IMR-90 (cell line): Measurements from ENCODE around the gene LINC00237. TPM values are rescaled to one million over a fixed set of nuclear protein-coding genes. Genes with fewer than 3 reads are reported as not detected.

ENCODE experiments used
- ATAC-seq: fragments of 200-7000 bp; cut with Tn5 transposase; 2 replicates; pipeline ENCODE4 v1.9.1; 2020; ENCODE audit warnings: low read depth, mild to moderate bottlenecking, moderate library complexity
- BruUV-seq: library from RNA; stranded (reverse); fragments of 400-500 nt; replicated peaks from 2 replicates; lab custom pipeline; 2021; lab: Mats Ljungman, UMichigan
- CTCF ChIA-PET: fragments of 300-600 bp; formaldehyde crosslinking; extraction: SDS; loops from one replicate; lab custom pipeline; 2021; ENCODE audit warnings: antibody characterized with exemption; lab: Yijun Ruan, JAX
- POLR2A ChIA-PET: fragments of 300-600 bp; sonication (Branson Sonifier 250); formaldehyde crosslinking; loops from one replicate; lab custom pipeline; 2022; ENCODE audit warnings: antibody characterized with exemption; ENCODE audit not compliant: unreplicated experiment; lab: Charles Lee
- DNase-seq: peaks from one replicate; pipeline ENCODE4 v3.0.0; 2013
- H2AFZ ChIP-seq: replicated peaks from 2 replicates; pipeline ENCODE3; 2013; ENCODE audit warnings: low read length, mild to moderate bottlenecking; ENCODE audit not compliant: poor library complexity
- H2AK5ac ChIP-seq: 2 replicates; pipeline ENCODE4 v1.6.1; 2013; ENCODE audit warnings: low read depth, low read length, inconsistent platforms
- H2AK9ac ChIP-seq: replicated peaks from 2 replicates; pipeline ENCODE3; 2013; ENCODE audit warnings: mild to moderate bottlenecking, low read depth, low read length, moderate library complexity; ENCODE audit not compliant: poor library complexity
- H2BK120ac ChIP-seq: 2 replicates; pipeline ENCODE4 v1.6.1; 2013; ENCODE audit warnings: low read depth, low read length, inconsistent platforms
- H2BK15ac ChIP-seq: 3 replicates; pipeline ENCODE4 v1.6.1; 2013; ENCODE audit warnings: low read depth, low read length, inconsistent platforms
- H2BK20ac ChIP-seq: 2 replicates; pipeline ENCODE4 v1.6.1; 2013; ENCODE audit warnings: low read depth, mild to moderate bottlenecking, inconsistent platforms, low read length, moderate library complexity
- H2BK5ac ChIP-seq: 2 replicates; pipeline ENCODE4 v1.6.1; 2013; ENCODE audit warnings: mild to moderate bottlenecking, low read depth, low read length, inconsistent platforms; ENCODE audit not compliant: poor library complexity, severe bottlenecking
- H3K14ac ChIP-seq: replicated peaks from 2 replicates; pipeline ENCODE4 v1.6.1; 2013; ENCODE audit warnings: low read depth, low read length, inconsistent platforms
- H3K18ac ChIP-seq: 2 replicates; pipeline ENCODE4 v1.6.1; 2013; ENCODE audit warnings: low read depth, low read length, control low read depth
- H3K23ac ChIP-seq: 2 replicates; pipeline ENCODE4 v1.6.1; 2013; ENCODE audit warnings: low read depth, low read length, inconsistent platforms
- H3K27ac ChIP-seq: 2 replicates; pipeline ENCODE4 v1.5.1; 2013; ENCODE audit warnings: mild to moderate bottlenecking, control low read depth, low read length; ENCODE audit not compliant: insufficient read depth
- H3K27me3 ChIP-seq: 2 replicates; pipeline ENCODE4 v1.6.1; 2013; ENCODE audit warnings: low read length; ENCODE audit not compliant: control insufficient read depth, insufficient read depth
- H3K36me3 ChIP-seq: 2 replicates; pipeline ENCODE4 v1.6.1; 2013; ENCODE audit warnings: low read length, mixed read lengths; ENCODE audit not compliant: control insufficient read depth, insufficient read depth
- H3K4ac ChIP-seq: 2 replicates; pipeline ENCODE4 v1.6.1; 2013; ENCODE audit warnings: low read depth, low read length, inconsistent platforms
- H3K4me1 ChIP-seq: 2 replicates; pipeline ENCODE4 v1.6.1; 2013; ENCODE audit warnings: low read length, mixed read lengths; ENCODE audit not compliant: control insufficient read depth, insufficient read depth
- H3K4me2 ChIP-seq: 2 replicates; pipeline ENCODE4 v1.6.1; 2013; ENCODE audit warnings: low read depth, mild to moderate bottlenecking, control low read depth, low read length, moderate library complexity
- H3K4me3 ChIP-seq: 2 replicates; pipeline ENCODE4 v1.5.1; 2013; ENCODE audit warnings: low read depth, mild to moderate bottlenecking, control low read depth, low read length, moderate library complexity; ENCODE audit not compliant: insufficient read depth
- H3K56ac ChIP-seq: 2 replicates; pipeline ENCODE4 v1.6.1; 2013; ENCODE audit warnings: low read length, inconsistent platforms; ENCODE audit not compliant: insufficient read depth; ENCODE audit errors: extremely low read depth
- H3K79me1 ChIP-seq, 2 experiments: 2 replicates each; pipeline ENCODE4 v1.6.1; 2013; ENCODE audit warnings: low read length in 2 of 2, inconsistent platforms in 1 of 2, low read depth in 1 of 2
- H3K9ac ChIP-seq: 2 replicates; pipeline ENCODE4 v1.6.1; 2013; ENCODE audit warnings: low read depth, low read length, control low read depth
- H3K9me1 ChIP-seq: 2 replicates; pipeline ENCODE4 v1.6.1; 2013; ENCODE audit warnings: low read length, inconsistent platforms; ENCODE audit not compliant: insufficient read depth
- H3K9me3 ChIP-seq: 2 replicates; pipeline ENCODE4 v1.6.1; 2013; ENCODE audit warnings: low read length; ENCODE audit not compliant: control insufficient read depth, insufficient read depth
- H4K20me1 ChIP-seq: 2 replicates; pipeline ENCODE4 v1.6.1; 2013; ENCODE audit warnings: low read length, inconsistent platforms; ENCODE audit not compliant: insufficient read depth
- H4K5ac ChIP-seq: 2 replicates; pipeline ENCODE4 v1.6.1; 2013; ENCODE audit warnings: mild to moderate bottlenecking, low read depth, low read length, control low read depth
- H4K8ac ChIP-seq, 2 experiments: 2 replicates each; pipeline ENCODE4 v1.6.1; 2013; ENCODE audit warnings: low read depth in 2 of 2, low read length in 2 of 2, control low read depth in 1 of 2, inconsistent platforms in 1 of 2
- H4K91ac ChIP-seq: 2 replicates; pipeline ENCODE4 v1.6.1; 2013; ENCODE audit warnings: low read depth, low read length, inconsistent platforms; ENCODE audit not compliant: insufficient read depth
- BHLHE40 ChIP-seq: fragments of 150-350 bp; IDR thresholded peaks from 2 replicates; pipeline ENCODE4 v1.6.1; 2016; ENCODE audit warnings: mild to moderate bottlenecking, low read depth, low read length
- CEBPB ChIP-seq: IDR thresholded peaks from 2 replicates; pipeline ENCODE4 v1.6.1; 2012; ENCODE audit warnings: low read depth, low read length, improper control_type of control experiment
- CHD1 ChIP-seq: IDR thresholded peaks from 2 replicates; pipeline ENCODE4 v1.6.1; 2012; ENCODE audit warnings: low read depth, low read length, improper control_type of control experiment
- FOS ChIP-seq: fragments of 150-350 bp; IDR thresholded peaks from 2 replicates; pipeline ENCODE4 v1.6.1; 2016; ENCODE audit warnings: low read depth, low read length
- MAZ ChIP-seq: IDR thresholded peaks from 2 replicates; pipeline ENCODE4 v1.6.1; 2012; ENCODE audit warnings: low read depth, mild to moderate bottlenecking, low read length, improper control_type of control experiment, moderate library complexity, borderline replicate concordance
- MXI1 ChIP-seq: IDR thresholded peaks from 2 replicates; pipeline ENCODE4 v1.6.1; 2012; ENCODE audit warnings: low read depth, mild to moderate bottlenecking, low read length, moderate library complexity, borderline replicate concordance
- POLR2A ChIP-seq: IDR thresholded peaks from 2 replicates; pipeline ENCODE4 v1.6.1; 2012; ENCODE audit warnings: mild to moderate bottlenecking, low read depth, low read length
- RCOR1 ChIP-seq: IDR thresholded peaks from 2 replicates; pipeline ENCODE4 v1.6.1; 2012; ENCODE audit warnings: mild to moderate bottlenecking, low read length, improper control_type of control experiment; ENCODE audit not compliant: insufficient replicate concordance
- RFX5 ChIP-seq: IDR thresholded peaks from 2 replicates; pipeline ENCODE4 v1.8.0; 2012; ENCODE audit warnings: low read depth, mild to moderate bottlenecking, low read length, moderate library complexity
- SMC3 ChIP-seq: fragments of 150-350 bp; IDR thresholded peaks from 2 replicates; pipeline ENCODE4 v1.6.1; 2016; ENCODE audit warnings: low read depth, mild to moderate bottlenecking, antibody characterized with exemption, low read length, moderate library complexity
- WGBS, 2 experiments: methylation state at CpG; one replicate each; pipeline versions ENCODE4 v1.1.5 to v1.1.7; 2013; ENCODE audit warnings: missing lambda C conversion rate in 2 of 2; ENCODE audit not compliant: insufficient read length in 1 of 2; ENCODE audit errors: extremely low coverage in 2 of 2; 5-methylcytosine and 5-hydroxymethylcytosine counted together
- dilution Hi-C: fragments of 300-500 bp; cut with HindIII; formaldehyde crosslinking; loops from one replicate; pipeline ENCODE4 v1.14.3; 2018; ENCODE audit warnings: low sequenced_read_pairs; ENCODE audit not compliant: unreplicated experiment
- in situ Hi-C: fragments of 300-500 bp; cut with MboI; formaldehyde crosslinking; loops from 3 replicates; pipeline ENCODE4 v1.14.3; 2019; ENCODE audit warnings: low sequenced_read_pairs, inconsistent platforms, mixed read lengths
- intact Hi-C: fragments of 100-400 bp; cut with micrococcal nuclease; formaldehyde crosslinking; loops from 2 replicates; pipeline ENCODE4 v1.10.0; 2022
- polyA plus RNA-seq, 3 experiments: library from polyadenylated mRNA; depleted of rRNA; stranded (reverse); fragments of >200 nt; gene quantifications; 2 replicates each; pipeline ENCODE4 v1.2.3, GENCODE V29; 2012; ENCODE audit warnings: low replicate concordance in 1 of 3
- total RNA-seq: library from RNA; depleted of rRNA; stranded (reverse); fragments of >200 nt; gene quantifications from 2 replicates; pipeline ENCODE4 v1.2.3, GENCODE V29; 2012
- TF ChIP-seq, protein P1 (sequence below): fragments of 150-350 bp; IDR thresholded peaks from 2 replicates; pipeline ENCODE4 v1.6.1; 2017; ENCODE audit warnings: mild to moderate bottlenecking, antibody characterized with exemption, low read length, low read depth
- TF ChIP-seq, protein P2 (sequence below): fragments of 150-350 bp; IDR thresholded peaks from 2 replicates; pipeline ENCODE4 v1.6.1; 2016; ENCODE audit warnings: low read depth, mild to moderate bottlenecking, low read length, moderate library complexity, borderline replicate concordance

LINC00237 gene
- total and polyA plus RNA-seq, 2 of the 4 experiments (the other 2 are of a cell fraction), result not detected

DNA sequence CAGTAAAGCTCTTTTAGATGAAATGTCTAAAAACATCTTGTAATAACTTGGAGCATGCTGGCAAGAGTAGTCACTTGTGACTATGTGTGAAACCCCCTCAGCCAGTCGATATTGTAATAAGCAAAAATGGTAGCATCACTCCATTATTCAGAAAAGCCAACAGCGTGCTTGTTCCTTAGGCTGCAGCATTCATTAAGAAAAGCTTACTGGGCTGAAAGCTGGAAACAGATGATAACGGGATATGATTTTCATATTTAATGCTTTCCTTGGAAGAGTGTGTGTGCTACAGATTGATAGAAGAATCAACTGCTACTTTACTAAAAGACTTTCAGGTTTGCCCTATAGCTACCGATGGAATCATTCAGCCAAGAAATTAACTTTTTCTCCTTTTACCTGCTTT lies 40.1 kb upstream of the LINC00237 start:
- ATAC-seq (no peak), DNase-seq (no peak)
- H3K27ac ChIP-seq, result no peak overlapping the region
- no peaks in the 10 kb centered on the region for H3K4me1 ChIP-seq
- H2BK20ac ChIP-seq, result no peak overlapping the region
- no peak overlapping the region for H2BK5ac ChIP-seq
- 0 out of 2 replicates have a peak, but pooled peaks cover 3% of the 10 kb centered on the region for H3K9me1 ChIP-seq
- H3K79me1 ChIP-seq, result no peaks in the 10 kb centered on the region
- H4K20me1 ChIP-seq, result no peaks in the 10 kb centered on the region; the same call in 1 of the 2 replicates
- H3K4ac ChIP-seq, result no peak overlapping the region
- WGBS, 2 experiments, result no CpG with 5 or more reads among the region's 4 CpGs
- no peak overlapping the region for H3K4me3 ChIP-seq
- no peak overlapping the region for H2BK15ac ChIP-seq
- no peak overlapping the region for H2BK120ac ChIP-seq
- no peak overlapping the region for H4K8ac ChIP-seq
- in situ Hi-C loops (no loop called here), dilution Hi-C loops (no loop called here), intact Hi-C loops (no loop called here)
- no peaks in the 10 kb centered on the region for H3K27me3 ChIP-seq
- no peak overlapping the region for H3K18ac ChIP-seq
- no peak overlapping the region for H3K4me2 ChIP-seq
- no peak overlapping the region for H3K9ac ChIP-seq
- no peak overlapping the region for H3K56ac ChIP-seq
- CTCF ChIA-PET, result interaction anchor here (0.9 kb wide), 1 partner anchor 15 kb away, joined by 4 read pairs; no protein-coding TSS in a partner anchor
- H4K5ac ChIP-seq, result no peak overlapping the region
- BruUV-seq, result no TSS peak
- POLR2A ChIA-PET, result no interaction called here
- peaks cover 2% of the 10 kb centered on the region; the same call in 1 of the 2 replicates for H3K36me3 ChIP-seq
- TF ChIP-seq RCOR1 (no peak), CEBPB (no peak), POLR2A (no peak), MAZ (no peak), BHLHE40 (no peak), FOS (no peak), CHD1 (no peak), SMC3 (no peak), MXI1 (no peak), RFX5 (no peak)
- TF ChIP-seq, protein P1, sequence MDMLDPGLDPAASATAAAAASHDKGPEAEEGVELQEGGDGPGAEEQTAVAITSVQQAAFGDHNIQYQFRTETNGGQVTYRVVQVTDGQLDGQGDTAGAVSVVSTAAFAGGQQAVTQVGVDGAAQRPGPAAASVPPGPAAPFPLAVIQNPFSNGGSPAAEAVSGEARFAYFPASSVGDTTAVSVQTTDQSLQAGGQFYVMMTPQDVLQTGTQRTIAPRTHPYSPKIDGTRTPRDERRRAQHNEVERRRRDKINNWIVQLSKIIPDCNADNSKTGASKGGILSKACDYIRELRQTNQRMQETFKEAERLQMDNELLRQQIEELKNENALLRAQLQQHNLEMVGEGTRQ, result no peak
- TF ChIP-seq, protein P2, sequence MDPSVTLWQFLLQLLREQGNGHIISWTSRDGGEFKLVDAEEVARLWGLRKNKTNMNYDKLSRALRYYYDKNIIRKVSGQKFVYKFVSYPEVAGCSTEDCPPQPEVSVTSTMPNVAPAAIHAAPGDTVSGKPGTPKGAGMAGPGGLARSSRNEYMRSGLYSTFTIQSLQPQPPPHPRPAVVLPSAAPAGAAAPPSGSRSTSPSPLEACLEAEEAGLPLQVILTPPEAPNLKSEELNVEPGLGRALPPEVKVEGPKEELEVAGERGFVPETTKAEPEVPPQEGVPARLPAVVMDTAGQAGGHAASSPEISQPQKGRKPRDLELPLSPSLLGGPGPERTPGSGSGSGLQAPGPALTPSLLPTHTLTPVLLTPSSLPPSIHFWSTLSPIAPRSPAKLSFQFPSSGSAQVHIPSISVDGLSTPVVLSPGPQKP, result no peak
- H3K23ac ChIP-seq, result no peak overlapping the region
- H2AFZ ChIP-seq, result no peak overlapping the region
- no peak overlapping the region for H2AK5ac ChIP-seq
- H3K9me3 ChIP-seq, result no peaks in the 10 kb centered on the region
- H4K91ac ChIP-seq, result no peak overlapping the region
- no peak overlapping the region for H2AK9ac ChIP-seq
- no peak overlapping the region for H3K14ac ChIP-seq
